ENCODE measurements around the gene GRK4. TPM values are rescaled to one million over a fixed set of nuclear protein-coding genes. Genes with fewer than 3 reads are reported as not detected.

The GRK4 gene
- total RNA-seq, 2 experiments from 2014 or later, result 1.3 to 2.1 TPM

DNA sequence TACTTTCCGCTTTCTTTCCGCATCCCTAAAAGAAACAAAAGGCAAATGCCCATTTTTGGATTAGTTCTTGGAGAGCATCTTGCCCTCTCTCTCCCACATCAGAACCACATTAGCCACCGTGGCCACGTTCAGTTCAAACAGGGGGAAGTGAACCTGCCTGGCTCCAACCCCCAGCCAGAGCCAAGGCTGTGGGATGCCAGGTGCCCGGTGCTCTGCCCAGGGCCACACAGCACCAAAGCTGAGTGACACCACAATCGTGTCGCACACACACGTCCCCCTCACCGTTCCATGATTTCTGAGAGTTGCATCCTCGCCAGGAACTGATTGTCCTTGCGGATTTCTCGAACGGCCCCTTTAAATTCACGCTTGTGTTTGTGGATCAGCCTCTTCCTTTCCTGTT is 24.5 kb upstream of the GRK4 start:
- CTCF ChIA-PET, result interaction anchor here (4.9 kb wide), 1 partner anchor 16 kb away, joined by 53 read pairs; no protein-coding TSS in a partner anchor
- Mint-ChIP-seq H3K27ac (peak overlapping the region; percentile 72), H3K27me3 (ENCODE audit: low read depth) (no peaks in the 10 kb centered on the region), H3K9me3 (no peaks in the 10 kb centered on the region), H3K36me3 (ENCODE audit: low read depth) (peaks cover 40% of the 10 kb centered on the region), H3K4me3 (no peak overlapping the region), H3K4me1 (ENCODE audit: low read depth) (peaks cover 39% of the 10 kb centered on the region)
- DNase-seq, result no peak
- intact Hi-C loops (cut with micrococcal nuclease), result loop anchor here (5.0 to 10.0 kb wide), 3 partner anchors 402 to 524 kb away; partner anchors contain the start of genes CFAP99, FAM193A, RNF4 and ZFYVE28

DNA sequence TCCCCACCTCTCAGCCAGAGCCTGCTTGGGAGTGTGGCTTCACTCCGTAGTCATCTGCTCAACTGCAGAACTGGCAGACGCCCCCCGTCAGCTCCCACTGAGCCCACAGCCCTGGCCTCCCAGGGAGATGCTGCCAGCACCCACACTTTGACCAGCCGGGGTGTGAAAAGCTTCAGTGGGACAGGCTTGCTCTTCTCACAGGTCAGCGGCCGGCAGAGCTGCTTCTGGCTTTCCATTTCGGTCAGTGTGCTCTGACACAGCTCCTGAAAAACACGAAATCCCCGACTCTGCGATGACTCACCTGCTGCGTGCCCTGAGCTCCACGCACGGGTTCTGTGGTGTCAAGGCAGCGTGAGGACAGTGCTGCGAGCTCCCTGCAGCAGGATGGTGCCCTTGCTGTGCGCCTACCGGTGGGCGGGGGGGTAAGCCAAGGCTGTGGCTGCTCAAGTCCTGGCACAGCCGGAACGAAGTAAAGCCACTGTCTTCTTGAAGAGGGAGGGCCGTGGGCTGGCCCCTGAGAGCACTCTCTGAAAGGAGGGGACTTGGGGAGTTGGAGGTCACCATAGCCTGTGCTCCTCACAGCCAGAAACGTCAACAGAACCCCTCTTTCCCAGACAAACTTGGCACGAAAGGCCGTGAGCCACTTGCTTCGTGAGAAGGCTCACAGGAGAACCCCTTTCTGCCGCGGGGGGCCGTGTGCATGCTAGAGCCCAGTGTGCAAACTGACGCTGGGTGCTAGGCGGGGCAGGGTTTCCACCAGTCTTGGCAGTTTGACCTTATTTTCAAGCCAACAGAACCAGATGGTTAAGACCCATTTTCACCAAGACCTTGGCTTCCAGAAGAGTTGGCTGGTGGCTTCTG is 23.8 kb upstream of the GRK4 start:
- Mint-ChIP-seq H3K4me3 (no peak overlapping the region), H3K36me3 (ENCODE audit: low read depth) (peaks cover 44% of the 10 kb centered on the region), H3K4me1 (ENCODE audit: low read depth) (peaks cover 39% of the 10 kb centered on the region), H3K27me3 (ENCODE audit: low read depth) (no peaks in the 10 kb centered on the region), H3K9me3 (no peaks in the 10 kb centered on the region), H3K27ac (peak overlapping the region; percentile 72)
- DNase-seq, result no peak
- intact Hi-C loops (cut with micrococcal nuclease), result loop anchor here (5.0 to 10.0 kb wide), 3 partner anchors 402 to 525 kb away; partner anchors contain the start of genes CFAP99, FAM193A, RNF4 and ZFYVE28
- CTCF ChIA-PET, result interaction anchor here (4.9 kb wide), 1 partner anchor 15 kb away, joined by 53 read pairs; no protein-coding TSS in a partner anchor

DNA sequence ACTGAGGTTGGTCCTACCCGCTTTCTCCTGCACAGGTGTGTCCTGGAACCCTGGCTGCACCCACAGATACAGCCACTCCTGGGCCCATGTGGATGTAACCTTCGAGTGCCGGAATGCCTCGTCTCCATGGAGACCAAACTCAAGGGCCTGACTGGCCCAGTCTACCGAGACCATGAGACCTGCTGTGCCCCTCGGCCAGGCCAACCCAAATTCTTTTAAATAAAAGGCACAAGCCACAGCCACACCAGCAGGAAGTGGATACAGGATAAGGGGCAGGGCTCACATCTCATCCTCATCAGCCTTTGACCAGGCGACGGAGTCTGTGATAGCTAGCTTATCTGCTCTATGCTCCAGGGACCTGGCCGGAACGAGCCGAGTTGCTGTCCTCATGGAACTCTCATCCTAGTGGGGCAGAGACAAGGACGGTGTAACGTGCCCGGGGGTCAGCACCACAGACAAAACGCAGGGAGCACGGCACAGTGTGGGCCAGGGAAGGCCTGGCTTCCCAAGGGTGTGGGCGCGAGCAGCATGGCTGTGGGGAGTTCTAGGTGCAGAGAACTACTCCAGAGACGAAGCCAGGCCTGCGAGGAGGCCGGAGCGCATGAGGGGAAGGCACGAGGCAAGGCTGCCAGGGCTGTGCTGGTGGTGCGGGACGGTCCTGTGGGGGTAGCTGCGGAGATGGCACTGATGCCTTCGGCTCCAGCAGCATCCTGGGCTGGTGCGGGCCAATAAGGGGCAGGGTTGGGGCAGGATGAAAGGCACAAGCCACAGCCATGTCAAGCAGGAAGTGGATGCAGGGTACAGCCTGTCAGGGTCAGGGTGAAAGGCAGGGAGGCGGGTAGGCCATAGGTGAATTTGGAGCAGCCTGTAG is 22.9 kb upstream of the GRK4 start:
- H3K4me3 Mint-ChIP-seq, result no peak overlapping the region
- H3K27me3 Mint-ChIP-seq (ENCODE audit: low read depth), result no peaks in the 10 kb centered on the region
- H3K36me3 Mint-ChIP-seq (ENCODE audit: low read depth), result peaks cover 49% of the 10 kb centered on the region
- H3K27ac Mint-ChIP-seq, result peak overlapping the region; percentile 65
- CTCF ChIA-PET, result interaction anchor here (0.7 kb wide), 1 partner anchor 13 kb away, joined by 3 read pairs; no protein-coding TSS in a partner anchor
- no peak for DNase-seq
- intact Hi-C loops (cut with micrococcal nuclease), result no loop called here
- H3K9me3 Mint-ChIP-seq, result no peaks in the 10 kb centered on the region
- H3K4me1 Mint-ChIP-seq (ENCODE audit: low read depth), result peaks cover 37% of the 10 kb centered on the region

- Mint-ChIP-seq H3K27me3 (ENCODE audit: low read depth) (no peaks in the 10 kb centered on the region), H3K36me3 (ENCODE audit: low read depth) (peaks cover 51% of the 10 kb centered on the region), H3K4me3 (no peak overlapping the region), H3K9me3 (no peaks in the 10 kb centered on the region), H3K4me1 (ENCODE audit: low read depth) (peaks cover 28% of the 10 kb centered on the region), H3K27ac (peak overlapping the region; percentile 65)
- DNase-seq, result no peak
- CTCF ChIA-PET, result interaction anchor here (0.7 kb wide), 1 partner anchor 11 kb away, joined by 3 read pairs; no protein-coding TSS in a partner anchor
- intact Hi-C loops (cut with micrococcal nuclease), result no loop called here
These were observed 22.0 kb upstream of the GRK4 start for GRCh38 chr4:2941138-2942036.

- Mint-ChIP-seq H3K27ac (peak overlapping the region; percentile 18), H3K4me3 (no peak overlapping the region), H3K4me1 (ENCODE audit: low read depth) (peaks cover 21% of the 10 kb centered on the region), H3K27me3 (ENCODE audit: low read depth) (no peaks in the 10 kb centered on the region), H3K36me3 (ENCODE audit: low read depth) (peaks cover 50% of the 10 kb centered on the region), H3K9me3 (no peaks in the 10 kb centered on the region)
- DNase-seq, result no peak
- CTCF ChIA-PET, result no interaction called here
- intact Hi-C loops (cut with micrococcal nuclease), result no loop called here
These were observed 21.3 kb upstream of the GRK4 start for GRCh38 chr4:2942037-2942531.

DNA sequence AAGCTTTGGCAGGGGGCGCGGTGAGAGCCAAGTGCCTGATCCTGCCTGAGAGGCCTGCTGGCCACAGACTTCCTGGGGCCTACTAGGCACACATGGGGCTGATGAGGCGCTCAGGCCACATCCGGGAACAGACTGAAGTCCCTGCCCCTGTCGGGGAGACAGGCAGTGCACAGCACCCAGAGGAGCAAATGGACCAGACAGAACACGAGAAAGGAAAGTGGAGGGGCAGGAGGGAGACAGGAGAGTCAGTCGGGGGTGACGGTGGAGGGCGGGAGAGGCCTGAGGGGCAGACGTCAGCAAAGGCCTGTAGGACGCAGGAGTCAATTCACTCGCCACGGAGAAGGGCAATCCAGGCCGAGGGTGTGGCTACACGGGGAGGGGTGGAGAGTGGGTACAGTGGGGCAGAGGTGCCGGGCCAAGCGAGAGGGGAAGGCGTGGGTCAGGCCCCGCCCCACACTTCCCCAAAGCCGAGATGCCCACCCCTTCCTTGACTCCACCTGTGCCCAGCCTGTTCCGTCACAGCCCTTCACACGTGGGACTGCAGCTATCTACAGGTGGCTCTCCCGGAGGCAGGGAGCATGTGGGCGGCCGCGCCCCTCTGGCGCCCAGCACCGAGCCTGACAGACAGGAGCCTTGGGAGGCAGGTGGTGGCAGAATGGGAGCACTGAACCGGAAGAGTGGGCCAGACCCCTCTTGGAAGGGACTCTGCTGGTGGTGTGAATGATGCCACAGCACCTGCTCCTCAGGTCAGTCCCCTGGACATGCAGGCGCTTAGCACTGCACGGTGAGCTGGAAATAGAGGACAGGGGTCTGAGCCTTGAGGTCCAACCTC is 20.6 kb upstream of the GRK4 start:
- intact Hi-C loops (cut with micrococcal nuclease), result no loop called here

DNA sequence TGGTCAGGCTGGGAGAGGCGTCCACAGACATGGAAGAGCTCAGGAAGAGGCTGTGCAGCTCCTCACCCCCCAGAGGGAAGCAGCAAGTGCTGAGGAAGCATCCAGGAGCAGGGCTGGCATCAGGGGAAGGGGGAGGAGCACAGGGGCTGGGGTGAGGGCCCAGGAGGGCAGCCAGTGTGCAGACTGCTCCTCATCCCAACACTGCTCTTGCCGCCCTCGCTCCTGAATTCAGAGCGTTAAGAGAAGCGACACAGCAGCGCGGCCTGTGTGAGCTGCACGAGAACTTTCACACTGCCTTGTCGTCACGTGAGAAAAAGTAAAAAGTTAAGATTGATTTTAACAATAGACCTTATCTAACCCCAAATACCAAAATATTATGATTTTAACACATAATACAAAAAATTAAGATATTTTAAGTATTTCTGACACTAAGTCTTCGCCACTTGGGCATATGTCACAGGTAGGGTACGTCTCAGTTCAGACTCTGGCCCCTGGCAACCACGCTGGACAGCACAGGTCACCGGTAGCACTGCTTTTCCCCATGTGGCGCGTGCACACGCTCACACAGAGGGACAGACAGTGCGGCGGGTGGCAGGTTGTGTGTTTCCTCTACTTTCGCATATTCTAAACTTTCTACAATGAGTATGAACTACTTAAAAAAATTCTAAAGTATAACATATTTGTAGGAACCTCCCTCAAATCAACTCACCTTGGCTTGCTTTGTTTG is 19.8 kb upstream of the GRK4 start:
- Mint-ChIP-seq H3K27ac (peak overlapping the region; percentile 71), H3K4me1 (ENCODE audit: low read depth) (peaks cover 12% of the 10 kb centered on the region), H3K27me3 (ENCODE audit: low read depth) (no peaks in the 10 kb centered on the region), H3K4me3 (no peak overlapping the region), H3K36me3 (ENCODE audit: low read depth) (peaks cover 50% of the 10 kb centered on the region), H3K9me3 (no peaks in the 10 kb centered on the region)
- no peak for DNase-seq
- CTCF ChIA-PET, result interaction anchor here (2.4 kb wide), 1 partner anchor 12 kb away, joined by 9 read pairs; no protein-coding TSS in a partner anchor
- intact Hi-C loops (cut with micrococcal nuclease), result no loop called here

More for the DNA sequence above, 20.6 kb upstream of the GRK4 start:
- no peak overlapping the region for H3K4me3 Mint-ChIP-seq
- no peaks in the 10 kb centered on the region for H3K9me3 Mint-ChIP-seq
- no peak for DNase-seq
- no peaks in the 10 kb centered on the region for H3K27me3 Mint-ChIP-seq (ENCODE audit: low read depth)
- peaks cover 15% of the 10 kb centered on the region for H3K4me1 Mint-ChIP-seq (ENCODE audit: low read depth)
- H3K36me3 Mint-ChIP-seq (ENCODE audit: low read depth), result peaks cover 50% of the 10 kb centered on the region
- CTCF ChIA-PET, result no interaction called here
- H3K27ac Mint-ChIP-seq, result peak overlapping the region; percentile 18

- DNase-seq, result no peak
- intact Hi-C loops (cut with micrococcal nuclease), result no loop called here
- Mint-ChIP-seq H3K9me3 (no peaks in the 10 kb centered on the region), H3K36me3 (ENCODE audit: low read depth) (peaks cover 51% of the 10 kb centered on the region), H3K4me1 (ENCODE audit: low read depth) (peaks cover 8% of the 10 kb centered on the region), H3K27ac (peak overlapping the region; percentile 71), H3K27me3 (ENCODE audit: low read depth) (no peaks in the 10 kb centered on the region), H3K4me3 (no peak overlapping the region)
- CTCF ChIA-PET, result interaction anchor here (2.4 kb wide), 1 partner anchor 12 kb away, joined by 9 read pairs; no protein-coding TSS in a partner anchor
These were observed 19.3 kb upstream of the GRK4 start for GRCh38 chr4:2944091-2944482.

GRCh38 chr4:2944586-2945526 is 18.5 kb upstream of the GRK4 start:
- H3K27me3 Mint-ChIP-seq (ENCODE audit: low read depth), result no peaks in the 10 kb centered on the region
- H3K4me3 Mint-ChIP-seq, result no peak overlapping the region
- intact Hi-C loops (cut with micrococcal nuclease), result no loop called here
- H3K27ac Mint-ChIP-seq, result peak overlapping the region; percentile 71
- CTCF ChIA-PET, result interaction anchor here (1.4 to 2.4 kb wide), 2 partner anchors 9 to 11 kb away, joined by 6 to 9 read pairs; no protein-coding TSS in a partner anchor
- DNase-seq, result no peak
- peaks cover 51% of the 10 kb centered on the region for H3K36me3 Mint-ChIP-seq (ENCODE audit: low read depth)
- H3K9me3 Mint-ChIP-seq, result no peaks in the 10 kb centered on the region
- H3K4me1 Mint-ChIP-seq (ENCODE audit: low read depth), result peaks cover 2% of the 10 kb centered on the region

All from activated naive CD4-positive, alpha-beta T cell treated with anti-CD3 and anti-CD28 coated beads for 36 hours (primary cell).